K562 (cell line): Measurements from ENCODE around the gene ICA1L. TPM values are rescaled to one million over a fixed set of nuclear protein-coding genes. Genes with fewer than 3 reads are reported as not detected.
A peak's percentile ranks its signal among the peaks of the same experiment; 100 is the strongest.

Experiments used
- E2F3 ChIP-seq: fragments of 250-450 bp; sonication (Bioruptor Pico); IDR thresholded peaks from 2 replicates; pipeline ENCODE4 v1.4.0; 2020; ENCODE audit warnings: mild to moderate bottlenecking
- EHMT2 ChIP-seq: fragments of 450-650 bp; IDR thresholded peaks from 2 replicates; pipeline ENCODE4 v1.6.1; 2018; ENCODE audit warnings: antibody characterized with exemption
- GABPA ChIP-seq: fragments of 200-800 bp; sonication (Bioruptor generic); conservative IDR thresholded peaks from 2 replicates; pipeline ENCODE4 v1.6.1; 2016; ENCODE audit warnings: low read depth, missing genetic modification characterization, missing compliant biosample characterization
- MXD1 ChIP-seq: fragments of 250-450 bp; sonication (Bioruptor Pico); IDR thresholded peaks from 2 replicates; pipeline ENCODE4 v1.8.0; 2021; ENCODE audit warnings: borderline replicate concordance, mild to moderate bottlenecking, moderate library complexity; ENCODE audit not compliant: poor library complexity, severe bottlenecking
- NR3C1 ChIP-seq: sonication (generic); formaldehyde crosslinking; IDR thresholded peaks from 2 replicates; pipeline ENCODE4 v1.8.1; 2022; ENCODE audit warnings: missing genetic modification reagents
- NRF1 ChIP-seq, 2 experiments: fragments of 450-650 bp; IDR thresholded peaks in 1 of 2; conservative IDR thresholded peaks in 1 of 2; 2 replicates each; pipeline ENCODE4 v1.6.1; 2014; ENCODE audit warnings: mild to moderate bottlenecking in 2 of 2
- POLR2B ChIP-seq: fragments of 450-650 bp; IDR thresholded peaks from 2 replicates; pipeline ENCODE4 v1.6.1; 2018; ENCODE audit warnings: low read depth; ENCODE audit not compliant: partially characterized antibody
- RAD51 ChIP-seq: fragments of 450-650 bp; IDR thresholded peaks from 2 replicates; pipeline ENCODE4 v1.7.1; 2016; ENCODE audit warnings: low read depth, mild to moderate bottlenecking, borderline replicate concordance
- SAFB2 ChIP-seq: fragments of 200-400 bp; formaldehyde crosslinking; IDR thresholded peaks from 2 replicates; pipeline ENCODE4 v1.6.1; 2018; ENCODE audit warnings: borderline replicate concordance, low read length, low read depth, moderate library complexity; ENCODE audit not compliant: severe bottlenecking
- ZEB2 ChIP-seq: fragments of 450-650 bp; IDR thresholded peaks from 2 replicates; pipeline ENCODE4 v1.6.1; 2016
- ZNF224 ChIP-seq: sonication (generic); formaldehyde crosslinking; IDR thresholded peaks from 2 replicates; pipeline ENCODE4 v1.8.0; 2022; ENCODE audit warnings: mild to moderate bottlenecking, missing genetic modification reagents
- ZNF324 ChIP-seq: fragments of 250-450 bp; sonication (Bioruptor Pico); IDR thresholded peaks from 2 replicates; pipeline ENCODE4 v1.4.0; 2020; ENCODE audit warnings: mild to moderate bottlenecking
- ZNF717 ChIP-seq: fragments of 250-450 bp; sonication (Bioruptor Pico); IDR thresholded peaks from 2 replicates; pipeline ENCODE4 v1.5.0; 2021
- polyA plus RNA-seq, 8 experiments: library from polyadenylated mRNA; depleted of rRNA in 4 of 8; stranded (reverse) in 5 of 8; unstranded in 3 of 8; fragments of >200 nt; fragmentation: Nextera tagmentation in 2 of 8; fragmentation: Illumina TruSeq in 1 of 8; extraction: Ambion mirVana in 2 of 8; extraction: Trizol in 1 of 8; gene quantifications; 2 replicates each; pipeline versions ENCODE4 v1.2.1 to v1.2.3, GENCODE V29; 2011 to 2014; ENCODE audit warnings: inconsistent platforms in 1 of 8, missing spikeins in 1 of 8
- total RNA-seq, 7 experiments: library from RNA; depleted of rRNA in 6 of 7; stranded (reverse); fragments of >200 nt in 6 of 7; fragmentation: Illumina TruSeq in 2 of 7; extraction: Trizol in 2 of 7; gene quantifications; 2 replicates each; pipeline versions ENCODE4 v1.2.1 to v1.2.3, GENCODE V29; 2011 to 2021; ENCODE audit warnings: low replicate concordance in 1 of 7
- TF ChIP-seq, protein P1 (sequence below), 3 experiments: fragments of 200-800 bp in 1 of 3; fragments of 250-450 bp in 1 of 3; fragments of 450-650 bp in 1 of 3; sonication (Bioruptor Pico) in 1 of 3; sonication (Bioruptor generic) in 1 of 3; formaldehyde crosslinking in 1 of 3; IDR thresholded peaks; 2 replicates each; pipeline versions ENCODE4 v1.6.1 to v1.8.0; 2016 to 2022; ENCODE audit warnings: mild to moderate bottlenecking in 2 of 3, missing genetic modification characterization in 2 of 3, missing compliant biosample characterization in 1 of 3, moderate library complexity in 1 of 3
- TF ChIP-seq, protein P2 (sequence below): fragments of 450-650 bp; formaldehyde crosslinking; IDR thresholded peaks from 2 replicates; pipeline ENCODE4 v1.4.0; 2020; ENCODE audit warnings: mild to moderate bottlenecking, moderate library complexity

The ICA1L gene
- total and polyA plus RNA-seq, 9 of the 15 experiments (the other 6 are each of a cell fraction or from before 2014, with no cell fraction given): 0.57 to 1.7 (median 1.1) TPM

DNA sequence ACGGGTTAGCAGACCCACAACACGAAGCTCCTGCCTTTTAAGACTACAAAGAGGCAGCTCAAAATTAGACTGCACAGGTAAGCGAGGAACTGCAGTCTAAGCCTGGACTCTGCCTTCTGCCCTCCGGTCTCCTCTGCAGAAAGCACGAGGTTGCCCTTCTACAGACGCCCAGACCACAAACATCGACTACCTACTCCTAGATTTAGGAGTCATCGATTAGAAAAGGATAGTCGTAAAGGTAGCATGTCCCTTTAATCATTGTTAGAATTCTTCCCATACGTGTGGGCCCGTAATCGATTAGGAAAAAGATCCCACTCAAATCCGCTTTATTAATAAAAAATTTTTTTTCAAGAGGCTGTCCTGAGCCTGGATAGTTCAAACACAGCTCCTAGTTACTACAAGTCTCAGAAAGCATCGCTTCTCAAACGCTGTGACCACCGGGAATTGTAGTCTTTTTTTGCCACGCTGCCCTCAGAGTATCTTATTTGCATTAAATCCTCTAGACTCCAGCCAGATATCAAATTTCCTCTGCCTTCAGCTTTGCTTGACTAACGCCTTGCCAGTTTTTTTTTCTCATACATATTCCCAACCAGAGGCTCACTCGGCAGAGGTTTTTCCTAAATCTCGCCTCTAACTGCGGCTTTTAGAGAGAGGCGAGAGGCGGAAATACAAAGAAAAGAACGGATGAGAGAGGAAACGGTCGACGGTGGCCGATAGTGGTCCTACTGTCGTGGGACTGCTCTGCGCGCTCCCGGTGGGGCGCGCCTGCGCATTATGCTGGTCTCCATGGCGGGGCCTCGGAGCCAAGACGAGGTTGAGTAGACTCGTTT is 40.2 kb upstream of the ICA1L start, which contains the start of the genes CARF and WDR12 (continued):
- TF ChIP-seq, protein P1, sequence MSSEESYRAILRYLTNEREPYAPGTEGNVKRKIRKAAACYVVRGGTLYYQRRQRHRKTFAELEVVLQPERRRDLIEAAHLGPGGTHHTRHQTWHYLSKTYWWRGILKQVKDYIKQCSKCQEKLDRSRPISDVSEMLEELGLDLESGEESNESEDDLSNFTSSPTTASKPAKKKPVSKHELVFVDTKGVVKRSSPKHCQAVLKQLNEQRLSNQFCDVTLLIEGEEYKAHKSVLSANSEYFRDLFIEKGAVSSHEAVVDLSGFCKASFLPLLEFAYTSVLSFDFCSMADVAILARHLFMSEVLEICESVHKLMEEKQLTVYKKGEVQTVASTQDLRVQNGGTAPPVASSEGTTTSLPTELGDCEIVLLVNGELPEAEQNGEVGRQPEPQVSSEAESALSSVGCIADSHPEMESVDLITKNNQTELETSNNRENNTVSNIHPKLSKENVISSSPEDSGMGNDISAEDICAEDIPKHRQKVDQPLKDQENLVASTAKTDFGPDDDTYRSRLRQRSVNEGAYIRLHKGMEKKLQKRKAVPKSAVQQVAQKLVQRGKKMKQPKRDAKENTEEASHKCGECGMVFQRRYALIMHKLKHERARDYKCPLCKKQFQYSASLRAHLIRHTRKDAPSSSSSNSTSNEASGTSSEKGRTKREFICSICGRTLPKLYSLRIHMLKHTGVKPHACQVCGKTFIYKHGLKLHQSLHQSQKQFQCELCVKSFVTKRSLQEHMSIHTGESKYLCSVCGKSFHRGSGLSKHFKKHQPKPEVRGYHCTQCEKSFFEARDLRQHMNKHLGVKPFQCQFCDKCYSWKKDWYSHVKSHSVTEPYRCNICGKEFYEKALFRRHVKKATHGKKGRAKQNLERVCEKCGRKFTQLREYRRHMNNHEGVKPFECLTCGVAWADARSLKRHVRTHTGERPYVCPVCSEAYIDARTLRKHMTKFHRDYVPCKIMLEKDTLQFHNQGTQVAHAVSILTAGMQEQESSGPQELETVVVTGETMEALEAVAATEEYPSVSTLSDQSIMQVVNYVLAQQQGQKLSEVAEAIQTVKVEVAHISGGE (CRISPR knock-in tag; IDR thresholded peaks at IDR 0.05): no peak
- TF ChIP-seq RAD51: no peak
- TF ChIP-seq POLR2B: peak; percentile 63
- TF ChIP-seq E2F3 (CRISPR knock-in tag): no peak
- TF ChIP-seq ZNF224 (CRISPR knock-in tag): no peak
- TF ChIP-seq MXD1 (CRISPR knock-in tag): peak; percentile 69
- TF ChIP-seq, protein P2, sequence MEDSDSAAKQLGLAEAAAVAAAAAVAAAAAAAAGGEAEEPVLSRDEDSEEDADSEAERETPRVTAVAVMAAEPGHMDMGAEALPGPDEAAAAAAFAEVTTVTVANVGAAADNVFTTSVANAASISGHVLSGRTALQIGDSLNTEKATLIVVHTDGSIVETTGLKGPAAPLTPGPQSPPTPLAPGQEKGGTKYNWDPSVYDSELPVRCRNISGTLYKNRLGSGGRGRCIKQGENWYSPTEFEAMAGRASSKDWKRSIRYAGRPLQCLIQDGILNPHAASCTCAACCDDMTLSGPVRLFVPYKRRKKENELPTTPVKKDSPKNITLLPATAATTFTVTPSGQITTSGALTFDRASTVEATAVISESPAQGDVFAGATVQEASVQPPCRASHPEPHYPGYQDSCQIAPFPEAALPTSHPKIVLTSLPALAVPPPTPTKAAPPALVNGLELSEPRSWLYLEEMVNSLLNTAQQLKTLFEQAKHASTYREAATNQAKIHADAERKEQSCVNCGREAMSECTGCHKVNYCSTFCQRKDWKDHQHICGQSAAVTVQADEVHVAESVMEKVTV (CRISPR knock-in tag): no peak
- TF ChIP-seq ZNF717: no peak
- no peak for TF ChIP-seq ZEB2
- no peak for TF ChIP-seq NR3C1 (CRISPR knock-in tag)
- TF ChIP-seq GABPA (tag): peak; percentile 83
- no peak for TF ChIP-seq ZNF324 (CRISPR knock-in tag)
- no peak for TF ChIP-seq SAFB2
- TF ChIP-seq NRF1 (conservative IDR thresholded peaks at IDR 0.05 in 1 of 2, IDR thresholded peaks at IDR 0.05 in 1 of 2): peak; percentile 91 to 93
- no peak for TF ChIP-seq EHMT2
